ENCODE measurements around the gene DGKG.

DGKG gene

DNA sequence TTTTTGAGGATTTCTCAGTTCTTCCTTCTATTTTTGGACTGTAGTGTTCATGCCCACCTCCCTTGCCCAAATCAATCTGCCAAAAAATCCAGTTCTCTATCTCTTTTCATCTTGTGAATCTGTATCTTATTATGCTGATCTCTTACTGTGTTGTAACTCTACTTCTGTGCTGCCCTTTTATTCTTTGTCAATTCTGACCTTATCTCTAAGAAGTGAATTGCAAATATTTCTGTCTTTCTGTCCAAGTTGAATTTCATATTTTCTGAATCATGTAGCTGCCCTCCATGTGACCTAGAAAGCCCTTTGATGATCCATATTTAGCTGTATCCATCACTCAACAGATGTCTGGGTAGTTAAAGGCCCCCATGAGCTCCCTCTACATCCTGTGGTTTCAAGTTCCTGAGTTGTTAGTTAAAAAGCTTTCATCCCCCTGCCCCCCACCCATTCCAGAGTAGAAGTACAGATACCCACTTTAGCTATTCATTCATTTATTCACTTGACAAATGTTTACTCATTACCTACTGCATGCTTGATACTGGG is 219.6 kb downstream of the DGKG start:
- no peaks in the 10 kb centered on the region for H3K36me3 ChIP-seq (ENCODE audit: control insufficient read depth, insufficient read depth, low read length)
- no peak for DNase-seq (ENCODE audit: extremely low read depth, insufficient read length)
- TF ChIP-seq, protein P1, sequence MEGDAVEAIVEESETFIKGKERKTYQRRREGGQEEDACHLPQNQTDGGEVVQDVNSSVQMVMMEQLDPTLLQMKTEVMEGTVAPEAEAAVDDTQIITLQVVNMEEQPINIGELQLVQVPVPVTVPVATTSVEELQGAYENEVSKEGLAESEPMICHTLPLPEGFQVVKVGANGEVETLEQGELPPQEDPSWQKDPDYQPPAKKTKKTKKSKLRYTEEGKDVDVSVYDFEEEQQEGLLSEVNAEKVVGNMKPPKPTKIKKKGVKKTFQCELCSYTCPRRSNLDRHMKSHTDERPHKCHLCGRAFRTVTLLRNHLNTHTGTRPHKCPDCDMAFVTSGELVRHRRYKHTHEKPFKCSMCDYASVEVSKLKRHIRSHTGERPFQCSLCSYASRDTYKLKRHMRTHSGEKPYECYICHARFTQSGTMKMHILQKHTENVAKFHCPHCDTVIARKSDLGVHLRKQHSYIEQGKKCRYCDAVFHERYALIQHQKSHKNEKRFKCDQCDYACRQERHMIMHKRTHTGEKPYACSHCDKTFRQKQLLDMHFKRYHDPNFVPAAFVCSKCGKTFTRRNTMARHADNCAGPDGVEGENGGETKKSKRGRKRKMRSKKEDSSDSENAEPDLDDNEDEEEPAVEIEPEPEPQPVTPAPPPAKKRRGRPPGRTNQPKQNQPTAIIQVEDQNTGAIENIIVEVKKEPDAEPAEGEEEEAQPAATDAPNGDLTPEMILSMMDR (IDR thresholded peaks at IDR 0.05; ENCODE audit: insufficient read depth, low read length, poor library complexity, severe bottlenecking) = no peak
- no peaks in the 10 kb centered on the region for H3K27me3 ChIP-seq (replicated peaks; ENCODE audit: control insufficient read depth, insufficient read depth, low read length)
- no peak overlapping the region for H3K4me3 ChIP-seq (replicated peaks; ENCODE audit: low read depth, low read length)

DNA sequence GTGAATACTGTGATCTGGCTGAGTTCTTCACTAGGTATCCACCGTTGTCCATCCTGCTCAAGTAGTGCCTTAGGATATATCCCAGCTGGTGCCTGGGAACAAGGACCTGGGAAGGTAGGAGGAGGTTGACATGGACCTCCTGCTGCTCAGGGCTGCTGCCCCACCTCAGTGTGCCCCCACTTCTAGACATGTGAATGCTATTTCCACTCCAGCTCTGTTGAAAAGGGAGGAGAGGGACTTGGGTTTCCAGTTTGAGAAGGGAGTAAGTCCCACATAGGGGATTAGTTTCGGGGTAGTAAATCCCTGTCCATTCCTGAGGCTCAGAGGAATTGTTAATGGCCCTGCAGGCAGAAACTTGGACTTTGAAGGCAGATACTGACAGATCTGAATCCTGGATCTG is 220.2 kb downstream of the DGKG start:
- no peaks in the 10 kb centered on the region for H3K27me3 ChIP-seq (replicated peaks; ENCODE audit: control insufficient read depth, insufficient read depth, low read length)
- no peak for DNase-seq (ENCODE audit: extremely low read depth, insufficient read length)
- no peak overlapping the region for H3K4me3 ChIP-seq (replicated peaks; ENCODE audit: low read depth, low read length)
- TF ChIP-seq, protein P1 (IDR thresholded peaks at IDR 0.05; ENCODE audit: insufficient read depth, low read length, poor library complexity, severe bottlenecking) = no peak
- H3K36me3 ChIP-seq (ENCODE audit: control insufficient read depth, insufficient read depth, low read length) = no peaks in the 10 kb centered on the region

DNA sequence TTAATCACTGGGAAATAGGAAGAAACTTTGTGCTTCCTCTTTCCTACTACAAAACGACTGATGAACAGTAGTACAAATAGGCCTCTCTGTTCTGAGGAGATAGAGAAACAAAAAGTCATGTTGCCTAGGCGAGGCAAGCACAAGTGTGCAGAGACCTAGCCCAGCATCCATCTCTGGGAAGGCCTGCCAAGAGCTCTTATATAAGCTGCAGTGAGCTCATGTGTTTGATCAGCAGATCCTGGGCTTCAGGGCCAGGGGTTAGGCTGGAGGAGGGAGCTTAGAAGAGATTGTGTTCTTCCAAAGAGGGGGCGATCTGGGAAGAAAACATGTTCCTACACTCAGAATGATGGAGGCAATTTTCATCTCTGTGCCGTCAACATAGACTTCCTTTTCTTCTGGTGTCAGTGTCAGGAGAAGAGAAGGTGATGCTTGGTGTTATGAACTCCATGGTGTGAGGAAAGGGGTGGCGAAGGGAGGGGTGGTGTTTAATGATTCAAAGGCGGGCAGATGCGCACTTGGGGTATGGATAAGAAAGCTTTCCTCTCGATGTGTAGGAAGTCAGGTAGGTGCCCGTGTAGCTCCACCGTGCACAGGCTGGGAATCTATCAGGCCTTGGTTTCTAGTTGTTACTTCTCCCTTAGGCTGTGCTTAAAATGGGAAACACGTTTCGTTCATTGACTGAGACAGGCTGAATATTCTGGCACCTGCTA is 223.6 kb downstream of the DGKG start:
- H3K27me3 ChIP-seq (replicated peaks; ENCODE audit: control insufficient read depth, insufficient read depth, low read length) = no peaks in the 10 kb centered on the region
- H3K4me3 ChIP-seq (replicated peaks; ENCODE audit: low read depth, low read length) = no peak overlapping the region
- DNase-seq (ENCODE audit: extremely low read depth, insufficient read length) = no peak
- TF ChIP-seq, protein P1 (IDR thresholded peaks at IDR 0.05; ENCODE audit: insufficient read depth, low read length, poor library complexity, severe bottlenecking) = no peak
- H3K36me3 ChIP-seq (ENCODE audit: control insufficient read depth, insufficient read depth, low read length) = no peaks in the 10 kb centered on the region

DNA sequence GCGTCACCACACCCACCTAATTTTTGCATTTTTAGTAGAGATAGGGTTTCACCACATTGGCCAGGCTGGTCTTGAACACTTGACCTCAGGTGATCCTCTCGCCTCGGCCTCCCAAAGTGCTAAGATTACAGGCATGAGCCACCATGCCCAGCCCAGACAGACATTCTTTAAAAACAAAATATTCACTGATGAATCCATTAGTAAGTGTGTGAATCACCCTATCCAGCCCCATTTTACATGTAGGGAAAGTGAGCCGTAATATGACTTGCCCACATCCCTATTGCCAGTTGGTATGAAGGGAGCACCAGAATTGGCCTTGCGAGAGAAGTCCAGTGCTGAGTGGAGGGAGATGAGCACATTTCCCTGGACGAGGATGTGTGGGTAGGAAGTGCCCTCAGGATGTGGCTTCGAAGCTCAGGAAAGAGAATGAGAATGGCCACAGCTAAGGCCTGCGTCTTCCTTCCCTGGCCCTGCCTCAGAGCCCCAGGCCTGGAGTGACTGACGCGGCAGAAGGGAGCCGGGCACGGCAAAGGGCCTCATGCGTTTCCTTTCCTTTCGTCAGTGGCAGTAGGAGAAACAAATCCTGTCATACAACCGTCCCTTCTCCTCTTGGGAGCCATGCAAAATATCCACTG is 224.9 kb downstream of the DGKG start:
- DNase-seq (ENCODE audit: extremely low read depth, insufficient read length) = no peak
- H3K36me3 ChIP-seq (ENCODE audit: control insufficient read depth, insufficient read depth, low read length) = no peaks in the 10 kb centered on the region
- TF ChIP-seq, protein P1 (IDR thresholded peaks at IDR 0.05; ENCODE audit: insufficient read depth, low read length, poor library complexity, severe bottlenecking) = no peak
- no peak overlapping the region for H3K4me3 ChIP-seq (replicated peaks; ENCODE audit: low read depth, low read length)
- no peaks in the 10 kb centered on the region for H3K27me3 ChIP-seq (replicated peaks; ENCODE audit: control insufficient read depth, insufficient read depth, low read length)

DNA sequence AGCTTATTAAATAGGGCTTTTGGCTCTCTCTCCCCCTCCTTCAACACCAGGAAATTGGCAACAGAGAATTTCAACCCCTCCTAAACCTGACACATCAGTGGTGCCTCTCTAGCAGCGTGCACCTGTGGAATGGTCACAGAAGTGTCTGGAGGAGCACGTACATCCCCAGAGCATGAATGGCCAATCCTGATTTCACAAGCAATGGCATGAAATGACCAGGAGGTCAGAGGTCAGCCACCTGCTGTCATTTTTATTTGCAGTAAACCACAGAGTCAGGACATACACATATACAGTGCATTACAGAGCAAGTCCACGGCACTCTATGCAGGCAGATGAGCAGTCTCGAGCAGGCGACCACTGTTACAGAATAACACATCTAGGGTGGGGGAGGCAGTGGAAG is 228.1 kb downstream of the DGKG start:
- DNase-seq (ENCODE audit: extremely low read depth, insufficient read length) = no peak
- TF ChIP-seq, protein P1 (IDR thresholded peaks at IDR 0.05; ENCODE audit: insufficient read depth, low read length, poor library complexity, severe bottlenecking) = no peak
- no peaks in the 10 kb centered on the region for H3K36me3 ChIP-seq (ENCODE audit: control insufficient read depth, insufficient read depth, low read length)
- no peak overlapping the region for H3K4me3 ChIP-seq (replicated peaks; ENCODE audit: low read depth, low read length)
- H3K27me3 ChIP-seq (replicated peaks; ENCODE audit: control insufficient read depth, insufficient read depth, low read length) = no peaks in the 10 kb centered on the region; the same call in 1 of the 2 replicates

Measured in GM06990 (cell line).